SU-DHL-6 (cell line): Measurements from ENCODE around the gene ZSWIM8.

Experiments used
- CTCF ChIP-seq: fragments of 200-600 bp; sonication (generic); IDR thresholded peaks from one replicate; pipeline ENCODE4 v1.5.1; 2017; ENCODE audit warnings: antibody characterized with exemption, mild to moderate bottlenecking, low read length, moderate library complexity; ENCODE audit not compliant: insufficient read depth, poor library complexity, severe bottlenecking
- EZH2phosphoT487 ChIP-seq: fragments of 200-600 bp; sonication (generic), shearing (Covaris generic); conservative IDR thresholded peaks from 2 replicates; pipeline ENCODE4 v1.6.1; 2018; ENCODE audit warnings: mild to moderate bottlenecking, antibody characterized with exemption, low read length, moderate library complexity, mixed read lengths

- TF ChIP-seq CTCF = no peak
- TF ChIP-seq EZH2phosphoT487 = no peak
These were observed 12.1 kb downstream of the ZSWIM8 start for GRCh38 chr10:73797324-73798025.
